Measurements from ENCODE around the gene PRKCZ. TPM values are rescaled to one million over a fixed set of nuclear protein-coding genes. Genes with fewer than 3 reads are reported as not detected.

The PRKCZ gene
- total RNA-seq, 1 donor from 2014 or later: 17.9 TPM

GRCh38 chr1:2086446-2087078, 36.4 kb downstream of the PRKCZ start:
- H3K36me3 ChIP-seq: no peaks in the 10 kb centered on the region
- DNase-seq (ENCODE audit: extremely low spot score in 2 of 2): no peak
- intact Hi-C loops (cut with DNase I): no loop called here
- H3K27ac ChIP-seq: no peak overlapping the region
- H3K4me3 ChIP-seq: no peak overlapping the region
- no peak for TF ChIP-seq POLR2AphosphoS5 (IDR thresholded peaks at IDR 0.05; ENCODE audit: insufficient read depth in 1 of 2, low read depth in 1 of 2)
- no peak for TF ChIP-seq POLR2A (IDR thresholded peaks at IDR 0.05)
- no peak for TF ChIP-seq CTCF (IDR thresholded peaks at IDR 0.05)
- no peaks in the 10 kb centered on the region for H3K27me3 ChIP-seq
- no peaks in the 10 kb centered on the region for H3K4me1 ChIP-seq
- H3K9me3 ChIP-seq: no peaks in the 10 kb centered on the region

GRCh38 chr1:2087766-2088165, 37.6 kb downstream of the PRKCZ start:
- DNase-seq (ENCODE audit: extremely low spot score in 2 of 2): no peak
- Histone ChIP-seq H3K4me3 (no peak overlapping the region), H3K4me1 (no peaks in the 10 kb centered on the region), H3K27ac (peak overlapping the region; percentile 36), H3K27me3 (no peaks in the 10 kb centered on the region), H3K36me3 (no peaks in the 10 kb centered on the region), H3K9me3 (no peaks in the 10 kb centered on the region)
- intact Hi-C loops (cut with DNase I): no loop called here
- no peak for TF ChIP-seq POLR2A (IDR thresholded peaks at IDR 0.05)
- no peak for TF ChIP-seq POLR2AphosphoS5 (IDR thresholded peaks at IDR 0.05; ENCODE audit: insufficient read depth in 1 of 2, low read depth in 1 of 2)
- TF ChIP-seq CTCF (IDR thresholded peaks at IDR 0.05): no peak

GRCh38 chr1:2088458-2088857, 38.2 kb downstream of the PRKCZ start:
- H3K4me1 ChIP-seq: no peaks in the 10 kb centered on the region
- no peaks in the 10 kb centered on the region for H3K36me3 ChIP-seq
- H3K27me3 ChIP-seq: no peaks in the 10 kb centered on the region
- no peak for DNase-seq (ENCODE audit: extremely low spot score in 2 of 2)
- intact Hi-C loops (cut with DNase I): no loop called here
- H3K27ac ChIP-seq: peak overlapping the region; percentile 36
- no peaks in the 10 kb centered on the region for H3K9me3 ChIP-seq
- no peak for TF ChIP-seq POLR2A (IDR thresholded peaks at IDR 0.05)
- TF ChIP-seq POLR2AphosphoS5 (IDR thresholded peaks at IDR 0.05; ENCODE audit: insufficient read depth in 1 of 2, low read depth in 1 of 2): peak in 1 of 2 donors; percentile 56
- no peak overlapping the region for H3K4me3 ChIP-seq

GRCh38 chr1:2089051-2089450, 38.8 kb downstream of the PRKCZ start:
- H3K4me3 ChIP-seq: no peak overlapping the region
- no peak for TF ChIP-seq POLR2AphosphoS5 (IDR thresholded peaks at IDR 0.05; ENCODE audit: insufficient read depth in 1 of 2, low read depth in 1 of 2)
- no peaks in the 10 kb centered on the region for H3K4me1 ChIP-seq
- no peaks in the 10 kb centered on the region for H3K27me3 ChIP-seq
- H3K27ac ChIP-seq: no peak overlapping the region
- intact Hi-C loops (cut with DNase I): no loop called here
- no peaks in the 10 kb centered on the region for H3K36me3 ChIP-seq
- DNase-seq (ENCODE audit: extremely low spot score in 2 of 2): no peak
- H3K9me3 ChIP-seq: no peaks in the 10 kb centered on the region

GRCh38 chr1:2090216-2090890, 40.1 kb downstream of the PRKCZ start:
- TF ChIP-seq POLR2AphosphoS5 (IDR thresholded peaks at IDR 0.05; ENCODE audit: insufficient read depth in 1 of 2, low read depth in 1 of 2) (no peak), POLR2A (IDR thresholded peaks at IDR 0.05) (no peak), CTCF (IDR thresholded peaks at IDR 0.05) (no peak)
- Histone ChIP-seq H3K9me3 (no peaks in the 10 kb centered on the region), H3K27me3 (no peaks in the 10 kb centered on the region), H3K4me1 (no peaks in the 10 kb centered on the region), H3K36me3 (no peaks in the 10 kb centered on the region), H3K27ac (no peak overlapping the region), H3K4me3 (no peak overlapping the region)
- no peak for DNase-seq (ENCODE audit: extremely low spot score in 2 of 2)
- intact Hi-C loops (cut with DNase I): no loop called here

Measured in vagina (tissue), 2 donors.